ENCODE results near the gene CAMTA1.
A peak's percentile ranks its signal among the peaks of the same experiment; 100 is the strongest.

Gene CAMTA1

GRCh38 chr1:6962996-6963911 lies 178.0 kb downstream of the CAMTA1 start:
- DNase-seq = peak; percentile 19 to 26

GRCh38 chr1:6963912-6964307 lies 178.7 kb downstream of the CAMTA1 start:
- no peak for DNase-seq

- no peak for DNase-seq
These were observed 180.1 kb downstream of the CAMTA1 start for GRCh38 chr1:6965083-6965934.

- DNase-seq = no peak
These were observed 180.6 kb downstream of the CAMTA1 start for GRCh38 chr1:6965935-6966241.

- DNase-seq = no peak
These were observed 181.1 kb downstream of the CAMTA1 start for GRCh38 chr1:6966326-6966725.

GRCh38 chr1:6967431-6968111 lies 182.3 kb downstream of the CAMTA1 start:
- no peak for DNase-seq

- no peak for DNase-seq
These were observed 183.9 kb downstream of the CAMTA1 start for GRCh38 chr1:6969106-6969505.

- DNase-seq = no peak
These were observed 184.5 kb downstream of the CAMTA1 start for GRCh38 chr1:6969762-6970161.

- no peak for DNase-seq
These were observed 185.0 kb downstream of the CAMTA1 start for GRCh38 chr1:6970221-6970620.

- no peak for DNase-seq
These were observed 185.8 kb downstream of the CAMTA1 start for GRCh38 chr1:6971048-6971447.

- DNase-seq = no peak
These were observed 186.4 kb downstream of the CAMTA1 start for GRCh38 chr1:6971699-6972098.

- no peak for DNase-seq
These were observed 187.1 kb downstream of the CAMTA1 start for GRCh38 chr1:6972399-6972798.

GRCh38 chr1:6975331-6976043 lies 190.2 kb downstream of the CAMTA1 start:
- no peak for DNase-seq

GRCh38 chr1:6976044-6976375 lies 190.8 kb downstream of the CAMTA1 start:
- DNase-seq = no peak

GRCh38 chr1:6979003-6979613 lies 193.9 kb downstream of the CAMTA1 start:
- no peak for DNase-seq

- no peak for DNase-seq
These were observed 196.3 kb downstream of the CAMTA1 start for GRCh38 chr1:6981595-6981994.

- no peak for DNase-seq
These were observed 197.2 kb downstream of the CAMTA1 start for GRCh38 chr1:6982443-6982842.

GRCh38 chr1:6982860-6983259 lies 197.6 kb downstream of the CAMTA1 start:
- DNase-seq = no peak

GRCh38 chr1:6984536-6984935 lies 199.3 kb downstream of the CAMTA1 start:
- no peak for DNase-seq

- no peak for DNase-seq
These were observed 199.7 kb downstream of the CAMTA1 start for GRCh38 chr1:6984986-6985385.

- DNase-seq = no peak
These were observed 200.5 kb downstream of the CAMTA1 start for GRCh38 chr1:6985549-6986276.

GRCh38 chr1:6986281-6986680 lies 201.0 kb downstream of the CAMTA1 start:
- no peak for DNase-seq
